ENCODE data around the gene OR5H6. TPM values are rescaled to one million over a fixed set of nuclear protein-coding genes. Genes with fewer than 3 reads are reported as not detected.
"Not testable (repeated sequence)": the region's sequence is repeated elsewhere in the genome, so short reads cannot be mapped to it uniquely, and the experiment has no call there.

OR5H6 gene
- not detected for total RNA-seq
- long read RNA-seq = 0 reads

- intact Hi-C loops (cut with DNase I) = no loop called here
- DNase-seq = no peak
- no peak for ATAC-seq (ENCODE audit: poor library complexity)
These were observed at the start of gene OR5H6 for GRCh38 chr3:98263944-98264343. TSS of gene OR5H6 (plus strand) at chr3:98264244. CDS start at chr3:98264333, 89 bp downstream.

GRCh38 chr3:98215051-98215450 is 49.0 kb upstream of the OR5H6 start:
- no peak for ATAC-seq (ENCODE audit: poor library complexity)

DNA sequence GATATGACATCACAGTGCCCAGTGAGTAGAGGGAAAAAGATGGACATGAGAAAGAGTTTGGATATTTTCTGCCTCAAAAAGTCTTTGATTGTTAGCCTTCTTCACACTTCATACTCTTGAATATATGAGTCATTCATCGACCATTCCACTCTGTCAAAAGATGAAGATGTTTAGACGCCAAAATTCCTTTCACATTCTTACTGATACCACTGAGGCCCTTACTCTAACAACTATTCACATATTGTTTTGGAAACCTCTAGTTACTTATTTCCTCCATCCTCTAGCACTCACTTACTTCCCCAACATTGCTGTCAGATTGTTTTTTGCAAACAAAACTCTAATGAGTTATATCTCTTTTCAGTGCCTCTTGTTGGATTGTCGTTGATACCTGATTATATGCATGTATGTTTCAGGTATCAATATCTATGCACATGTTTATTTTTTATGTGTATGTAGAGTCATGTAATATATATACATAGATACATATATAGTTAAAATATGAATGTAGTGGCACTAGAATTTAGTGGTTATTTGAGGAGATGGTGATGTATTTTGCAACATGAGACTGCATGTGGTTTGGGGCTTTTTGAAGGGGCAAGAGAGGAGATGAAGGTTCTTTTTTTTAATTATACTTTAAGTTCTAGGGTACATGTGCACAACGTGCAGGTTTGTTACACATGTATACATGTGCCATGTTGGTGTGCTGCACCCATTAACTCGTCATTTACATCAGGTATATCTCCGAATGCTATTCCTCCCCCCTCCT is 40.0 kb upstream of the OR5H6 start:
- ATAC-seq (ENCODE audit: poor library complexity) = no peak
- no peak for DNase-seq
- intact Hi-C loops (cut with DNase I) = no loop called here

More at GRCh38 chr3:98215051-98215450, 49.0 kb upstream of the OR5H6 start:
- intact Hi-C loops (cut with DNase I) = no loop called here
- no peak for DNase-seq

DNA sequence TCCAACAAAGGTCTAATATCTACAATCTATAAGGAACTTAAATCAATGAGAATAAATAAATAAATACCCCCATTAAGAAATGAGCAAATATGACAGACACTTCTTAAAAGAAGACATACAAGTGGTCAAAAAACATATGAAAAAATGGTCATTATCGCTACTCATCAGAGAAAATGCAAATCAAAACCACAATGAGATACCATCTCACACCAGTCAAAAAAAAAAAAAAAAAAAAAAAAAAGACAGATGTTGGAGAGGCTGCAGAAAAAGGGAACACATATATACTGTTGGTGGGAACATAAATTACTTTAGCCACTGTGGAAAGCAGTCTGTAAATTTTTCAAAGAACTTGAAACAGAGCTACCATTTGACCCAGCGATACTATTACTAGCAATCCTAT is 31.6 kb upstream of the OR5H6 start:
- intact Hi-C loops (cut with DNase I) = no loop called here
- no peak for ATAC-seq (ENCODE audit: poor library complexity)

GRCh38 chr3:98233468-98233867 is 30.6 kb upstream of the OR5H6 start:
- intact Hi-C loops (cut with DNase I) = no loop called here
- ATAC-seq (ENCODE audit: poor library complexity) = no peak
- DNase-seq = no peak

More for the DNA sequence above, 31.6 kb upstream of the OR5H6 start:
- DNase-seq = no peak

- no peak for DNase-seq
- no peak for ATAC-seq (ENCODE audit: poor library complexity)
- intact Hi-C loops (cut with DNase I) = no loop called here
These were observed 23.9 kb upstream of the OR5H6 start for GRCh38 chr3:98240131-98240530.

- DNase-seq = no peak
- ATAC-seq (ENCODE audit: poor library complexity) = no peak
- intact Hi-C loops (cut with DNase I) = no loop called here
These were observed 21.9 kb upstream of the OR5H6 start for GRCh38 chr3:98242155-98242554.

- intact Hi-C loops (cut with DNase I) = no loop called here
- DNase-seq (no peak), ATAC-seq (ENCODE audit: poor library complexity) (no peak)
These were observed 20.2 kb upstream of the OR5H6 start for GRCh38 chr3:98243843-98244242.

GRCh38 chr3:98246142-98246541 is 17.9 kb upstream of the OR5H6 start:
- DNase-seq = no peak
- intact Hi-C loops (cut with DNase I) = no loop called here
- no peak for ATAC-seq (ENCODE audit: poor library complexity)

DNA sequence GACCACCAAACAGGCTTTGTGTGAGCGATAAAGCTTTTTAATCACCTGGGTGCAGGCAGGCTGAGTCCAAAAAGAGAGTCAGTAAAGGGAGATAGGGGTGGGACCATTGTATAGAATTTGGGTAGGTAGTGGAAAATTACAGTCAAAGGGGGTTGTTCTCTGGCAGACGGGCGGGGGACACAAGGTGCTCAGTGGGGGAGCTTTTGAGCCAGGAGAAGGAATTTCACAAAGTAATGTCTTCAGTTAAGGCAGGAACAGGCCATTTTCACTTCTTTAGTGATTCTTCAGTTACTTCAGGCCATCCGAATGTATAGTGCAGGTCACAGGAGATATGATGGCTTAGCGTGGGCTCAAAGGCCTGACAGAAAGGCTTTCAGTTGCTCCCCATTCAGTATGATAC is 8.0 kb upstream of the OR5H6 start:
- DNase-seq; ATAC-seq (ENCODE audit: poor library complexity): not testable (repeated sequence)

DNA sequence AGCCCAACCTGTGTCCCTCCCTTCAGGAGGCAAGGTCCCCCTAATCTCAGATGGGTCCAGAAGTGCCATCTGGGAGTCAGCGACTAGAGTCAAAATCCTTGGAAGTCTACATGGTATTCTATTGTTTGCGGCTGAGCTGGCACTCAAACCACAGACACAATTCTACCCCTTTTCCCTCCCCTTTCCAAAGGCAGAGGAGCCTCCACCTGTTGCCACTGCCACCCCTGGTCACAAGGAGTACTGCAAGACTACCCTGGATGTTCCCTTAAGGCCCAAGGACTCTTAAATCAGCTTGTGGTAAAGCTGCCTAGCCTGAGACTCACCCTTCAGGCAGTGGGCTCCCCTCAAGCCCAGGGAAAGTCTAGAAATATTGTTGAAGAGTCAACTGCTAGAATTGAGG is 4.3 kb upstream of the OR5H6 start:
- ATAC-seq (ENCODE audit: poor library complexity) (no peak), DNase-seq (no peak)
- intact Hi-C loops (cut with DNase I) = no loop called here

More for the DNA sequence above, 8.0 kb upstream of the OR5H6 start:
- intact Hi-C loops (cut with DNase I) = not testable (repeated sequence)

GRCh38 chr3:98262046-98262445 is 2.0 kb upstream of the OR5H6 start:
- no peak for DNase-seq
- no peak for ATAC-seq (ENCODE audit: poor library complexity)
- intact Hi-C loops (cut with DNase I) = no loop called here

DNA sequence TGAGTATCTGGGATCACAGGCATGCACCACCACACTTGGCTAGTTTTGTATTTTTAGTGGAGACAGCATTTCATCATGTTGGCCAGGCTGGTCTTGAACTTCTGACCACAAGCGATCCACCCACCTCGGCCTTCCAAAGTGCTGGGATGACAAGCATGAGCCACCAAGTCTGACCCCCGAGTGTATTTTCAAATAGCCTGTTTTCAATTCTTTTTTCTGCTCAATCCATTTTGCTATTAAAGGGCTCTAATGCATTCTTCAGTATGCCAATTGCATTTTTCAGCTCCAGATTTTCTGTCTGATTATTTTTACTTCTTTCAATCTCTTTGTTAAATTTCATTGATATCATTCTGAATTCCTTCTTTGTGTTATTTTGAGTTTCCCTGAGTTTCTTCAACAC is 5.8 kb downstream of the OR5H6 start:
- intact Hi-C loops (cut with DNase I) = no loop called here
- ATAC-seq (ENCODE audit: poor library complexity) (no peak), DNase-seq (no peak)

DNA sequence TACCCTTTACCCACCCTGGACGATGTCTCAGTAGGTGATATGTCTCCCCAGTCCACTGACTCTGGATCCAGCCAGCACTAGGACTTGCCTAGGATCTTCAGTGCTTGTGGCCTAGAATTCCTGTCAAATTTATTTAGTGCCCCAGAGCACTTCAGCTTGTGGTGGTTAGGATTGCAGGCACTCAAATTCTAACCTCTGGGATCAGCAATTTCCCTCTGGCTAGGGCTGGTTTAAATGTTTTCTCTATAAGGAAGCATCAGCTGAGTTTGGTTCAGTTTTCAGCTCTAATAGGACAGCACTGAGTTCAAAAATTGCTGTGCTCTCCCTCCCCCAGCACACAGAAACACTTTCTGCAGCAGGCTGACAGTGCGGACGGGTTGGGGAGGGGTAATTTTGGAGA is 8.1 kb downstream of the OR5H6 start:
- DNase-seq (no peak), ATAC-seq (ENCODE audit: poor library complexity) (no peak)
- intact Hi-C loops (cut with DNase I) = no loop called here

- intact Hi-C loops (cut with DNase I) = no loop called here
- DNase-seq (no peak), ATAC-seq (ENCODE audit: poor library complexity) (no peak)
These were observed 10.9 kb downstream of the OR5H6 start for GRCh38 chr3:98274914-98275313.

GRCh38 chr3:98282205-98282604 is 18.2 kb downstream of the OR5H6 start, which contains the start of gene OR5H2:
TSS of gene OR5H2 (plus strand) at chr3:98282505. CDS start at chr3:98282903, 398 bp downstream.
- DNase-seq (no peak), ATAC-seq (ENCODE audit: poor library complexity) (no peak)
- intact Hi-C loops (cut with DNase I) = no loop called here

DNA sequence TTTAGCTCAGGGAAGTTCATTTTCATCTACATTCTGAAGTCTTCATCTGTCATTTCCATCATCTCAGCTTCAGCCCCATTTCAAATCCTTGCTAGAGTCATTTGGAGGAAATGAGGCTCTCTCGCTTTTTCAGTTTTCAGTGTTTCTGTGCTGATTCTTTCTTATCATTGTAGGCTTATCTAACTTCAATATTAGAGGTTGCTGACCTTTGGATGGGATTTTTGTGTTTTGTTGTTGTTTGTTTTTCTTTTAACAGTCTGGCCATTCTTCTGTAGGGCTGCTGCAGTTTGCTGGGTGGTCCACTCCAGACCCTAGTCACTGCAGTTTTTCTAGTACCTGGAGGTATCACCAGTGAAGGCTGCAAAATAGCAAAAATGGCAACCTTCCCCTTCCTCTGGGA is 26.9 kb downstream of the OR5H6 start:
- no peak for ATAC-seq (ENCODE audit: poor library complexity)
- intact Hi-C loops (cut with DNase I) = no loop called here
- DNase-seq = no peak

DNA sequence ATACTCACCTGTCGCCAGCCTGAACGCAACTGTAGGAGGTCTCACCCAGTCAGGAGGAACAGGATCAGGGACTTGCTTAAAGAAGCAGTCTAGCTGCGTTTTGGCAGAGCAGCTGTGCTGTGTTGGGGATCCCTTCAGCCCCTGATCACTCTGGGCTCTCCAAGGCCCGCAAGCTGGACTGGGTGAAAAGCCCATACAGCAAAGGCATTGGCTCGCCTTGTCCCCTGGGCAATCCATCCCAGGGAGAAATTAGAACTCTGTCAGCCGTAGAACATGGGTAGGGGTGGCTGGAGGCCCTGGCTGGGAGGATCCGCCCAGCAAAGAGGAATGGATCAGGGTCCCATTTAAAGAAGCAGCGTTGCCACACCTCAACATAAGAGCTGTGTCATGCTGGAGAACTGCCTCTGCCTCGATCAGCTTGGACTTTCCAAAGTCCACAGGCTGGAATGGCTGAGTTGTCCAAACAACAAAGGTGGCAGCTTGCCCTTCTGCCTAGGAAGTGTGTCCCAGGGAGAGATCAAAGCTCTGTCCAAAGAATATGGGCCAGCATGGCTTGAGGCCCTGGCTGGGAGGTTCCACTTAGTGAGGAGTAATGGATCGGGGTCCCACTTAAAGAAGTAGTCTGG is 27.4 kb downstream of the OR5H6 start:
- ATAC-seq (ENCODE audit: poor library complexity) (no peak), DNase-seq (no peak)
- intact Hi-C loops (cut with DNase I) = no loop called here

All from Right ventricle myocardium superior (tissue), 1 donor.